C4-2B (cell line): Measurements from ENCODE around the gene MYO6.

Experiments
- H3K27ac ChIP-seq: fragments of 450-650 bp; 2 replicates; pipeline ENCODE4 v1.5.1; 2017
- CTCF ChIP-seq: fragments of 450-650 bp; conservative IDR thresholded peaks from 2 replicates; pipeline ENCODE4 v1.5.1; 2017; ENCODE audit warnings: mild to moderate bottlenecking
- ZFX ChIP-seq: fragments of 450-650 bp; IDR thresholded peaks from 2 replicates; pipeline ENCODE4 v1.6.1; 2017

Gene MYO6

GRCh38 chr6:75766387-75766786 is 17.3 kb downstream of the MYO6 start:
- H3K27ac ChIP-seq, result no peak overlapping the region
- TF ChIP-seq CTCF (no peak), ZFX (no peak)

- no peak overlapping the region for H3K27ac ChIP-seq
- TF ChIP-seq ZFX (no peak), CTCF (no peak)
Measured at GRCh38 chr6:75770844-75771243, 21.8 kb downstream of the MYO6 start.

- no peak overlapping the region for H3K27ac ChIP-seq
- TF ChIP-seq ZFX (no peak), CTCF (no peak)
Measured at GRCh38 chr6:75775219-75775618, 26.2 kb downstream of the MYO6 start.

- no peak overlapping the region for H3K27ac ChIP-seq
- TF ChIP-seq ZFX (no peak), CTCF (no peak)
Measured at GRCh38 chr6:75776461-75776860, 27.4 kb downstream of the MYO6 start.

GRCh38 chr6:75778757-75779156 is 29.7 kb downstream of the MYO6 start:
- no peak overlapping the region for H3K27ac ChIP-seq
- TF ChIP-seq CTCF, result no peak
- TF ChIP-seq ZFX, result no peak

- no peak overlapping the region for H3K27ac ChIP-seq
- no peak for TF ChIP-seq ZFX
- no peak for TF ChIP-seq CTCF
Measured at GRCh38 chr6:75786152-75786551, 37.1 kb downstream of the MYO6 start.

DNA sequence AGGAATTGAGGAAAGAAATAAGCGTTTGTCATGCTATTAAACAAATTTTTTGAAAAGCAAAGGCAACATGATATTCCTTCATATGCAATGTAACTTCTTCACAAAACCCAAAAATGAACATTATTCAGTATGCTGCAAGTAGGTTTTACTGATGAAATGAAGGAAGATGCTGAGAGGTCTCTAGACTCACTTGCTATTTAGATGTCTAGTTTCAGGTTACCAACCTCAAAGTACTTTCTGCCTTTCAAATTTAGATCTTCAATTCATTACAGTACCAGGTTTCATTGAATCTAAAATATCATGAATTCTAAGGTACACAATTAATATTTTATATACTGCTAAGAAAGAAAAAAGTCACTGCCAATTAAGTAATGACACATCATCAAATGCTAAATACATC is 39.9 kb downstream of the MYO6 start:
- TF ChIP-seq CTCF, result no peak
- no peak for TF ChIP-seq ZFX
- H3K27ac ChIP-seq, result no peak overlapping the region
